ENCODE measurements around the gene ACAP2. TPM values are rescaled to one million over a fixed set of nuclear protein-coding genes. Genes with fewer than 3 reads are reported as not detected.
"Not testable (repeated sequence)": the region's sequence is repeated elsewhere in the genome, so short reads cannot be mapped to it uniquely, and the experiment has no call there.

The ACAP2 gene
- 34.9 and 42.3 TPM in 2 replicates for total RNA-seq (2014; rRNA removed)
- polyA plus RNA-seq (2012), result 5.8 TPM

- DNase-seq (ENCODE audit: low read depth), result peak; percentile 98
Observed at GRCh38 chr3:195442573-195443390, at the start of gene ACAP2. ACAP2 (minus strand) TSS chr3:195443020; CDS start chr3:195442847, 173 bp downstream.

GRCh38 chr3:195475614-195476013 is 32.8 kb upstream of the ACAP2 start:
- DNase-seq (ENCODE audit: low read depth), result no peak

- not testable (repeated sequence) for DNase-seq (ENCODE audit: low read depth)
Observed at GRCh38 chr3:195475116-195475515, 32.3 kb upstream of the ACAP2 start.

GRCh38 chr3:195468841-195469240 is 26.0 kb upstream of the ACAP2 start:
- no peak for DNase-seq (ENCODE audit: low read depth)

GRCh38 chr3:195468391-195468776 is 25.6 kb upstream of the ACAP2 start:
- no peak for DNase-seq (ENCODE audit: low read depth)

GRCh38 chr3:195467641-195468390 is 25.0 kb upstream of the ACAP2 start:
- DNase-seq (ENCODE audit: low read depth), result peak; percentile 39

- no peak for DNase-seq (ENCODE audit: low read depth)
Observed at GRCh38 chr3:195466251-195466650, 23.4 kb upstream of the ACAP2 start.

- DNase-seq (ENCODE audit: low read depth), result peak; percentile 5
Observed at GRCh38 chr3:195462922-195463321, 20.1 kb upstream of the ACAP2 start.

GRCh38 chr3:195462308-195462610 is 19.4 kb upstream of the ACAP2 start:
- DNase-seq (ENCODE audit: low read depth), result peak; percentile 64

GRCh38 chr3:195461594-195462307 is 18.9 kb upstream of the ACAP2 start:
- peak; percentile 12 for DNase-seq (ENCODE audit: low read depth)

GRCh38 chr3:195460091-195460713 is 17.4 kb upstream of the ACAP2 start:
- DNase-seq (ENCODE audit: low read depth), result no peak

- no peak for DNase-seq (ENCODE audit: low read depth)
Observed at GRCh38 chr3:195458316-195458717, 15.5 kb upstream of the ACAP2 start.

GRCh38 chr3:195455789-195456188 is 13.0 kb upstream of the ACAP2 start:
- no peak for DNase-seq (ENCODE audit: low read depth)

GRCh38 chr3:195453236-195453635 is 10.4 kb upstream of the ACAP2 start:
- no peak for DNase-seq (ENCODE audit: low read depth)

GRCh38 chr3:195451373-195452015 is 8.7 kb upstream of the ACAP2 start:
- no peak for DNase-seq (ENCODE audit: low read depth)

- DNase-seq (ENCODE audit: low read depth), result peak; percentile 57
Observed at GRCh38 chr3:195450731-195451229, 8.0 kb upstream of the ACAP2 start.

- DNase-seq (ENCODE audit: low read depth), result no peak
Observed at GRCh38 chr3:195448205-195448875, 5.5 kb upstream of the ACAP2 start.

GRCh38 chr3:195447201-195447600 is 4.4 kb upstream of the ACAP2 start:
- no peak for DNase-seq (ENCODE audit: low read depth)

- no peak for DNase-seq (ENCODE audit: low read depth)
Observed at GRCh38 chr3:195446359-195446758, 3.5 kb upstream of the ACAP2 start.

- DNase-seq (ENCODE audit: low read depth), result no peak
Observed at GRCh38 chr3:195445885-195446284, 3.1 kb upstream of the ACAP2 start.
